PC-3 (cell line): ENCODE results near the gene TRPT1. TPM values are rescaled to one million over a fixed set of nuclear protein-coding genes. Genes with fewer than 3 reads are reported as not detected.

Source experiments
- ATAC-seq: fragments of 200-7000 bp; cut with Tn5 transposase; 2 replicates; pipeline ENCODE4 v1.9.1; 2020; ENCODE audit warnings: mild to moderate bottlenecking, moderate library complexity
- BruUV-seq: library from RNA; stranded (reverse); fragments of 400-500 nt; replicated peaks from 2 replicates; lab custom pipeline; 2021; lab: Mats Ljungman, UMichigan
- CTCF ChIA-PET: fragments of 300-600 bp; sonication (Branson Sonifier 250); formaldehyde crosslinking; loops from one replicate; lab custom pipeline; 2022; ENCODE audit warnings: antibody characterized with exemption; lab: Charles Lee
- POLR2A ChIA-PET: fragments of 300-600 bp; sonication (Branson Sonifier 250); formaldehyde crosslinking; loops from one replicate; lab custom pipeline; 2022; ENCODE audit warnings: antibody characterized with exemption; ENCODE audit not compliant: unreplicated experiment; lab: Charles Lee
- DNase-seq: peaks from one replicate; pipeline ENCODE4 v3.0.0-alpha.2; 2015
- H2AFZ ChIP-seq: fragments of 300-600 bp; sonication (generic); 2 replicates; pipeline ENCODE4 v1.6.0; 2016; ENCODE audit warnings: antibody characterized with exemption, low read length
- H3F3A ChIP-seq: fragments of 300-600 bp; sonication (generic); one replicate; pipeline ENCODE4 v1.6.0; 2017; ENCODE audit warnings: antibody characterized with exemption, low read length, control low read depth, mild to moderate bottlenecking; ENCODE audit not compliant: unreplicated experiment
- H3K27ac ChIP-seq: fragments of 300-600 bp; sonication (generic); 2 replicates; pipeline ENCODE4 v1.5.1; 2016; ENCODE audit warnings: mild to moderate bottlenecking, low read length
- H3K27me3 ChIP-seq: fragments of 300-600 bp; sonication (generic); 2 replicates; pipeline ENCODE4 v1.6.1; 2016; ENCODE audit warnings: low read length, mixed read lengths
- H3K36me3 ChIP-seq: fragments of 300-600 bp; sonication (generic); 2 replicates; pipeline ENCODE4 v1.6.1; 2016; ENCODE audit warnings: low read depth, mixed run types, low read length, mixed read lengths
- H3K4me1 ChIP-seq: fragments of 300-600 bp; sonication (generic); 2 replicates; pipeline ENCODE4 v1.5.1; 2016; ENCODE audit warnings: low read length; ENCODE audit not compliant: insufficient read depth
- H3K4me2 ChIP-seq: fragments of 300-600 bp; sonication (generic); 2 replicates; pipeline ENCODE4 v1.6.0; 2016; ENCODE audit warnings: low read length
- H3K4me3 ChIP-seq: fragments of 300-600 bp; sonication (generic); 2 replicates; pipeline ENCODE4 v1.5.1; 2016; ENCODE audit warnings: mild to moderate bottlenecking, low read length, mixed read lengths
- H3K79me2 ChIP-seq: fragments of 300-600 bp; sonication (generic); 2 replicates; pipeline ENCODE4 v1.6.1; 2017; ENCODE audit warnings: low read length, mixed read lengths
- H3K9ac ChIP-seq: fragments of 300-600 bp; sonication (generic); 2 replicates; pipeline ENCODE4 v1.6.0; 2016; ENCODE audit warnings: mild to moderate bottlenecking, low read length
- H3K9me2 ChIP-seq: fragments of 300-600 bp; sonication (generic); replicated peaks from 2 replicates; pipeline ENCODE4 v1.6.1; 2016; ENCODE audit warnings: mixed run types, low read length, mixed read lengths
- H3K9me3 ChIP-seq: fragments of 300-600 bp; sonication (generic); 2 replicates; pipeline ENCODE4 v1.6.1; 2016; ENCODE audit warnings: low read length, mixed read lengths
- H4K20me1 ChIP-seq: fragments of 300-600 bp; sonication (generic); 2 replicates; pipeline ENCODE4 v1.6.1; 2016; ENCODE audit warnings: low read length, mixed read lengths
- CTCF ChIP-seq: fragments of 300-600 bp; sonication (generic); conservative IDR thresholded peaks from 2 replicates; pipeline ENCODE4 v1.5.1; 2017; ENCODE audit warnings: antibody characterized with exemption, low read depth, mild to moderate bottlenecking, low read length
- EZH2 ChIP-seq: fragments of 300-600 bp; sonication (generic); IDR thresholded peaks from one replicate; pipeline ENCODE4 v1.6.1; 2017; ENCODE audit warnings: antibody characterized with exemption, mild to moderate bottlenecking, low read length; ENCODE audit not compliant: unreplicated experiment
- EZH2phosphoT487 ChIP-seq: fragments of 300-600 bp; sonication (generic); IDR thresholded peaks from 2 replicates; pipeline ENCODE4 v1.6.1; 2018; ENCODE audit warnings: mild to moderate bottlenecking, antibody characterized with exemption, low read length, borderline replicate concordance
- intact Hi-C: fragments of 100-400 bp; cut with micrococcal nuclease; formaldehyde crosslinking; loops from 2 replicates; pipeline ENCODE4 v1.9.0; 2023
- total RNA-seq: library from RNA; depleted of rRNA; stranded (reverse); fragments of >200 nt; gene quantifications from 2 replicates; pipeline ENCODE4 v1.2.3, GENCODE V29; 2014

TRPT1 gene
- total RNA-seq, 1 experiment from 2014 or later = 57.7 TPM

GRCh38 chr11:64208086-64208795, 17.7 kb downstream of the TRPT1 start:
- DNase-seq = no peak
- H3K9me3 ChIP-seq = no peaks in the 10 kb centered on the region
- H3K9me2 ChIP-seq = no peaks in the 10 kb centered on the region
- CTCF ChIA-PET = no interaction called here
- no peak overlapping the region for H2AFZ ChIP-seq
- H3K36me3 ChIP-seq = peaks cover 34% of the 10 kb centered on the region
- no peak overlapping the region for H3K9ac ChIP-seq
- no TSS peak for BruUV-seq
- H3K27me3 ChIP-seq = no peaks in the 10 kb centered on the region
- no peaks in the 10 kb centered on the region for H3F3A ChIP-seq
- ATAC-seq = no peak
- peaks cover 7% of the 10 kb centered on the region; the same call in 1 of the 2 replicates for H4K20me1 ChIP-seq
- H3K79me2 ChIP-seq = no peaks in the 10 kb centered on the region
- 0 out of 2 replicates have a peak, but pooled peaks cover 3% of the 10 kb centered on the region for H3K4me1 ChIP-seq
- no peak overlapping the region for H3K4me2 ChIP-seq
- no peak for TF ChIP-seq EZH2phosphoT487
- no peak for TF ChIP-seq CTCF
- TF ChIP-seq EZH2 = no peak
- intact Hi-C loops = no loop called here
- POLR2A ChIA-PET = no interaction called here
- no peak overlapping the region for H3K27ac ChIP-seq
- no peak overlapping the region for H3K4me3 ChIP-seq

- intact Hi-C loops = no loop called here
- no peak for TF ChIP-seq EZH2
- no peak for TF ChIP-seq EZH2phosphoT487
- no peak for TF ChIP-seq CTCF
- Histone ChIP-seq H3K27me3 (no peaks in the 10 kb centered on the region), H4K20me1 (peaks cover 7% of the 10 kb centered on the region; the same call in 1 of the 2 replicates), H3K36me3 (peaks cover 42% of the 10 kb centered on the region), H3K9me3 (no peaks in the 10 kb centered on the region), H3K9me2 (no peaks in the 10 kb centered on the region), H3K79me2 (no peaks in the 10 kb centered on the region), H3F3A (peaks cover 3% of the 10 kb centered on the region), H3K4me1 (0 out of 2 replicates have a peak, but pooled peaks cover 3% of the 10 kb centered on the region), H3K4me2 (no peak overlapping the region), H2AFZ (no peak overlapping the region), H3K4me3 (no peak overlapping the region), H3K27ac (no peak overlapping the region), H3K9ac (no peak overlapping the region)
- peak; percentile 38 for ATAC-seq
- ChIA-PET CTCF (no interaction called here), POLR2A (no interaction called here)
- BruUV-seq = no TSS peak
- peak; percentile 22 for DNase-seq
These were observed 18.5 kb downstream of the TRPT1 start for GRCh38 chr11:64207256-64208085.
